ENCODE data around the gene PIK3CG.

Gene PIK3CG

DNA sequence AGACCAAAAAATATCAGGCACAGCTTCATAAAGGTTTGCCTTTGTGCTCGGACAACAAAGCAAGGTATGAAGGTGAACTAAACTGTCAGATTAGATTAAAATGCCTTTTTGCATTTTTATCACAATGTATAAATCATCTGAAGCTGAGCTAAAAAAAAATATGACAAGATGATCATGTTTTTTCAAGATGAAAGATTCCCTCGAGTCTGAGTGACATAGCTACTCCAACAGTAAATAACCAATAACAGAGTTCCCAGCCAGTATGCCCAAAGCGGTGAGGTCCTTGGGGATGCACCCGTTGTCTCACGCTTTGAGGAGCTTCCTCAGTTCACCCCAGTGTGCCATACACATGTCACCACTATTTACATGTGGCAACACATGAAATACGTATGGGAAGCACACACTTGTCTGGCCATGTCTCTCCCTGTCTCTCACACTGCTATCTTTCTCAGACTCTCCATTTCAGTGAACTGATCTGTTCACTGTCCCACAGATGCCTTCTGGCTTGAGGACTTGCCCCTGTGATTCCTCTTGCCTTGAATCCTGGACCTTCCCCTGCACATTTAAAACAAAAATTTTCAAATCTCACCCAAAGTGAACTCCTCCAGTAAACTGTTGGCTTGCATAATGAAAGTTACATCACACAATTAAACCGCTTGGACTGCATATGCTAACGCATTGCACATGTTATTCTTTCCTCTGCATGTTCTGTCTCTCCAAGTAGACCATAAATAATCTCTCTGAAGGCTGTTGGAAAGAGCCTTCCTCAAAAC lies 2.6 kb upstream of the PIK3CG start:
- TF ChIP-seq, protein P1, sequence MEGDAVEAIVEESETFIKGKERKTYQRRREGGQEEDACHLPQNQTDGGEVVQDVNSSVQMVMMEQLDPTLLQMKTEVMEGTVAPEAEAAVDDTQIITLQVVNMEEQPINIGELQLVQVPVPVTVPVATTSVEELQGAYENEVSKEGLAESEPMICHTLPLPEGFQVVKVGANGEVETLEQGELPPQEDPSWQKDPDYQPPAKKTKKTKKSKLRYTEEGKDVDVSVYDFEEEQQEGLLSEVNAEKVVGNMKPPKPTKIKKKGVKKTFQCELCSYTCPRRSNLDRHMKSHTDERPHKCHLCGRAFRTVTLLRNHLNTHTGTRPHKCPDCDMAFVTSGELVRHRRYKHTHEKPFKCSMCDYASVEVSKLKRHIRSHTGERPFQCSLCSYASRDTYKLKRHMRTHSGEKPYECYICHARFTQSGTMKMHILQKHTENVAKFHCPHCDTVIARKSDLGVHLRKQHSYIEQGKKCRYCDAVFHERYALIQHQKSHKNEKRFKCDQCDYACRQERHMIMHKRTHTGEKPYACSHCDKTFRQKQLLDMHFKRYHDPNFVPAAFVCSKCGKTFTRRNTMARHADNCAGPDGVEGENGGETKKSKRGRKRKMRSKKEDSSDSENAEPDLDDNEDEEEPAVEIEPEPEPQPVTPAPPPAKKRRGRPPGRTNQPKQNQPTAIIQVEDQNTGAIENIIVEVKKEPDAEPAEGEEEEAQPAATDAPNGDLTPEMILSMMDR (IDR thresholded peaks at IDR 0.05; ENCODE audit: borderline replicate concordance, insufficient read depth, low read depth, low read length) = no peak

DNA sequence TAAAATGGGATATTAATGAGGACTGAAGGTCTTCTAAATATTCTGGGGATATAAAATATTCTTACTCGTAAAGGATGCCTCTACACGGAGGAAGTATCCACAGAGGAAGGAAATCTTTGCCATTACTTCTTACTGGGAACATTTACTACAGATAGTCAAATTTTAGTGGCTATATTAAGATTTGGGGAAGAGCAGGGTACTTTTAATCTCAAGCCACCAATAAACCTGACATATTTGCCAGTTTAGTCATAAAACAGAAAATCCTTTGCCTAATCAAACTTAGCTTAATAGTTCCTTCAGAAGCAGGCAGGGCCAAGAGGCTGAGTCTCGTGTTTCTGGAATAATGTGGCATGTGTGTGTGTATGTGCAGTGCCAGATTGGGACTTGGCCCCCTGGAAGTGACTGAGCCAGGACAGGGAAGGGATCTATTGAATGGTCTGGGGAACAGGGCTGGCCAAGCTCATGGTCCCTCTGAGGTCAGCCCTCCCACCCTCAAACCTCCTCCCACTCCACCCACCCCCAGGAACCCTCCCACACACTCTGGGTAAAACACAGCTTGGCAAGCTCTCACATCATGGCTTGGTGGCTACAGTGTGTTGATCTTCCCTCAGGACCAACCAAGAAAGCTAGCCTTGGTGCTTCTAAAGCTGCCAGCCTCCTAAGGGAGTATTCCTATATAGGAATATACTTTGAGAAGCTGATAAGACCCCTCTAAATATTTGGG lies 1.6 kb upstream of the PIK3CG start:
- TF ChIP-seq, protein P1 (IDR thresholded peaks at IDR 0.05; ENCODE audit: borderline replicate concordance, insufficient read depth, low read depth, low read length) = no peak
- no peak overlapping the region for H3K4me3 ChIP-seq (ENCODE audit: low read depth, low read length)

More for the DNA sequence above, 2.6 kb upstream of the PIK3CG start:
- no peak overlapping the region for H3K4me3 ChIP-seq (ENCODE audit: low read depth, low read length)

- no peak overlapping the region for H3K4me3 ChIP-seq (ENCODE audit: low read depth, low read length)
- TF ChIP-seq, protein P1 (IDR thresholded peaks at IDR 0.05; ENCODE audit: borderline replicate concordance, insufficient read depth, low read depth, low read length) = no peak
These were observed 592 bp upstream of the PIK3CG start for GRCh38 chr7:106864298-106865081.

DNA sequence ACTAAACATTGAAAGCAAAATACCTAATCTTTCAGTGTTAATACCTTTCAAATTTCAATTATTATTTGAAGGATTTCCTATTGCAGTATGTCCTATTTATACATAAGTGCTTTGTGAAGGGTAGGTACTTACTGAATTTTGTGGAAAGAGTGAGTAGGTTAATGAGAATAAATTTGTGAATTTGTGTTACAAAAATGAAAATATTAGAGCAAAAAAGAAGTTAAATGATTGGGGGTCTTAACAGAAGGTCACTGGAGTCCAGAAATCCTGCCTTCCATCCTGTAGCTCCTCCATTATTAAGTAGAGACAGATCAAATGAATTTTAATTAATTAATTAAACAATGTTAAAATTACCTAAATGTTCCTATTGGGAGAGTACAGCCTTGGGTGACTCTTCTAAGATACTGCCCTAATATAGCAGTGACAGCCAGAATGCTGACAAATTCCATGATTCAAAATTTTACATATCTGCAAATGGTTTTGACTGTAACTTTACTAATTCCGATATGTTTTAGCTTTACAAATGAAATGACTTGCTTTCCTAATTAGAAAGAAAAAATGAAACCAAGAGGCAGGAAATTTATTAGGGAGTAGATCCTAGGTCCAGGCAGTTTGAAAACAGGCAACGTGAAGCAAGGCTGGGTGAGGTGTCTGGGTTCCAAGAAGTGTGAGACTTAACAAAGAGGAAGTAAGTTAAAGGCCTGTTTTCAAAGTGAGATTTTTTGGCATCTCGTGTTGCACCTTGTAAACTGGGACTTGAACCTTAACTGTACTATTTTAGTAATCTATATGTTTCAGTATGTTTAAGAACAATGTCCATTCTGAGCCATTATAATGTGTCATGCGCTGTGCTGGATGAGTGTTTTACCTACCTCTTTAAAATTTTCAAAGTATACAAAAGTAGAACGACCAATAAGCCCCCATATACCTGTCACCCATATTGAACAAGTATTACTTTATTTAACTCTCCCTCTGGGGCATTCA lies 1.5 kb downstream of the PIK3CG start:
- no peak overlapping the region for H3K4me3 ChIP-seq (ENCODE audit: low read depth, low read length)

GRCh38 chr7:106867641-106868351 lies 2.7 kb downstream of the PIK3CG start:
- H3K4me3 ChIP-seq (ENCODE audit: low read depth, low read length) = no peak overlapping the region
- TF ChIP-seq, protein P1 (IDR thresholded peaks at IDR 0.05; ENCODE audit: borderline replicate concordance, insufficient read depth, low read depth, low read length) = no peak

More for the DNA sequence above, 1.5 kb downstream of the PIK3CG start:
- TF ChIP-seq, protein P1 (IDR thresholded peaks at IDR 0.05; ENCODE audit: borderline replicate concordance, insufficient read depth, low read depth, low read length) = no peak

DNA sequence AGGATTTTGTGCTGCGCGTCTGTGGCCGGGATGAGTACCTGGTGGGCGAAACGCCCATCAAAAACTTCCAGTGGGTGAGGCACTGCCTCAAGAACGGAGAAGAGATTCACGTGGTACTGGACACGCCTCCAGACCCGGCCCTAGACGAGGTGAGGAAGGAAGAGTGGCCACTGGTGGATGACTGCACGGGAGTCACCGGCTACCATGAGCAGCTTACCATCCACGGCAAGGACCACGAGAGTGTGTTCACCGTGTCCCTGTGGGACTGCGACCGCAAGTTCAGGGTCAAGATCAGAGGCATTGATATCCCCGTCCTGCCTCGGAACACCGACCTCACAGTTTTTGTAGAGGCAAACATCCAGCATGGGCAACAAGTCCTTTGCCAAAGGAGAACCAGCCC lies 3.3 kb downstream of the PIK3CG start:
- H3K4me3 ChIP-seq (ENCODE audit: low read depth, low read length) = no peak overlapping the region
- TF ChIP-seq, protein P1 (IDR thresholded peaks at IDR 0.05; ENCODE audit: borderline replicate concordance, insufficient read depth, low read depth, low read length) = no peak

All from GM12875 (cell line).